GM23248 (cell line): Measurements from ENCODE around the gene NPTX2.

Source experiments
- EZH2 ChIP-seq: fragments of 200-600 bp; sonication (generic); IDR thresholded peaks from 2 replicates; pipeline ENCODE4 v1.6.1; 2018; ENCODE audit warnings: antibody characterized with exemption, mild to moderate bottlenecking; ENCODE audit not compliant: insufficient read depth, poor library complexity, severe bottlenecking
- EZH2phosphoT487 ChIP-seq: fragments of 200-600 bp; sonication (generic); IDR thresholded peaks from 2 replicates; pipeline ENCODE4 v1.6.1; 2018; ENCODE audit warnings: antibody characterized with exemption, moderate library complexity, mild to moderate bottlenecking, low read depth; ENCODE audit not compliant: insufficient read depth

GRCh38 chr7:98594787-98595186, 22.3 kb upstream of the NPTX2 start:
- TF ChIP-seq EZH2phosphoT487 (no peak), EZH2 (no peak)
